GM12878 (cell line): ENCODE data around the gene MROH2A.

ENCODE experiments used
- MXI1 ChIP-seq: fragments of 150-350 bp; IDR thresholded peaks from 2 replicates; pipeline ENCODE4 v1.6.1; 2011; ENCODE audit warnings: low read depth, mild to moderate bottlenecking, inconsistent platforms, low read length, improper control_type of control experiment
- POLR2A ChIP-seq: IDR thresholded peaks from 2 replicates; pipeline ENCODE4 v1.6.1; 2011; ENCODE audit warnings: low read depth, mild to moderate bottlenecking, low read length
- POLR2AphosphoS5 ChIP-seq: IDR thresholded peaks from 2 replicates; pipeline ENCODE4 v1.6.1; 2011; ENCODE audit warnings: mild to moderate bottlenecking, low read length, inconsistent platforms
- RAD21 ChIP-seq: IDR thresholded peaks from 2 replicates; pipeline ENCODE4 v1.6.1; 2011; ENCODE audit warnings: mild to moderate bottlenecking, low read depth, low read length, moderate library complexity; ENCODE audit not compliant: insufficient read depth
- TF ChIP-seq, protein P1 (sequence below): IDR thresholded peaks from 2 replicates; pipeline ENCODE4 v1.6.1; 2011; ENCODE audit warnings: low read depth, mild to moderate bottlenecking, low read length, moderate library complexity, borderline replicate concordance; ENCODE audit errors: extremely low read depth

DNA sequence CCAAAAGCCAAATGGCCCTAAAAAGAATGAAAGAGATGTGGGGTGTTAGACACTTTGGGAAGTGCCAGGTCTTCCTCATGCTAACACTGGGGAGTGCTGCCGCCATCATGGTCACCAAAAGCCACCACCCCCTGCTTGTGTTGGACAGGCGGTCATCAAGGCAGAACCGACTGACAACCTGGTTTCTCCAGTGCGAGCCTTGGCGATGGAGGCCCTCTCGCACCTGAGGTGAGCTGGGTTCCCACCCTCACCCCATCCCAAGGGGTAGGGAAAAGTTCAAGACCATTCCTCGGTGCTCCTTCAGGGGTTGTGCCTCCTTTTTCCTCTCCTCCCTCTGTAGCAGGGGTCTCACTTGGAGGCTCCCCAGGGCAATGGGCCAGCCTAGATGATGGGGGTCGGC lies 33.6 kb downstream of the MROH2A start:
- TF ChIP-seq RAD21 (no peak), MXI1 (no peak), POLR2AphosphoS5 (no peak), POLR2A (no peak)
- TF ChIP-seq, protein P1, sequence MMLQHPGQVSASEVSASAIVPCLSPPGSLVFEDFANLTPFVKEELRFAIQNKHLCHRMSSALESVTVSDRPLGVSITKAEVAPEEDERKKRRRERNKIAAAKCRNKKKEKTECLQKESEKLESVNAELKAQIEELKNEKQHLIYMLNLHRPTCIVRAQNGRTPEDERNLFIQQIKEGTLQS, result no peak
